SK-N-SH (cell line): Measurements from ENCODE around the gene FAM120A. TPM values are rescaled to one million over a fixed set of nuclear protein-coding genes. Genes with fewer than 3 reads are reported as not detected.

ENCODE experiments used
- CTCF ChIA-PET: fragments of 300-600, 350-600 bp; formaldehyde crosslinking; extraction: SDS; loops from one replicate; lab custom pipeline; 2021; lab: Yijun Ruan, JAX
- POLR2A ChIA-PET: fragments of 350-600 bp; sonication (Branson Sonifier 250); formaldehyde crosslinking; extraction: SDS; loops from one replicate; lab custom pipeline; 2020; ENCODE audit warnings: antibody characterized with exemption, inconsistent platforms; lab: Yijun Ruan, JAX
- DNase-seq: peaks from one replicate; pipeline ENCODE4 v3.0.0; 2012
- H2AFZ ChIP-seq: fragments of 200-600 bp; sonication (generic); 2 replicates; pipeline ENCODE4 v1.8.1; 2016; ENCODE audit warnings: antibody characterized with exemption, mild to moderate bottlenecking, low read depth
- H3F3A ChIP-seq: fragments of 200-600 bp; sonication (generic); replicated peaks from 2 replicates; pipeline ENCODE3; 2016; ENCODE audit warnings: antibody characterized with exemption, mild to moderate bottlenecking; ENCODE audit not compliant: insufficient read depth
- H3K27ac ChIP-seq, 2 experiments: fragments of 200-500 bp in 1 of 2; fragments of 200-600 bp in 1 of 2; sonication (Bioruptor generic) in 1 of 2; sonication (generic), shearing (Covaris generic) in 1 of 2; 2 replicates each; pipeline versions ENCODE4 v1.5.1 to v1.6.1; 2014 to 2016; ENCODE audit warnings: low read depth in 2 of 2, inconsistent platforms in 1 of 2, low read length in 1 of 2, mild to moderate bottlenecking in 1 of 2, mixed read lengths in 1 of 2
- H3K27me3 ChIP-seq: fragments of 200-600 bp; sonication (generic), shearing (Covaris generic); 2 replicates; pipeline ENCODE4 v1.6.1; 2016; ENCODE audit warnings: mixed run types; ENCODE audit not compliant: insufficient read depth
- H3K36me3 ChIP-seq, 2 experiments: fragments of 200-500 bp in 1 of 2; fragments of 200-600 bp in 1 of 2; sonication (Bioruptor generic) in 1 of 2; sonication (generic) in 1 of 2; replicated peaks in 1 of 2; 2 replicates each; pipeline versions ENCODE3 to v1.5.1; 2014 to 2016; ENCODE audit warnings: low read length in 1 of 2, mild to moderate bottlenecking in 1 of 2; ENCODE audit not compliant: insufficient read depth in 2 of 2, control insufficient read depth in 1 of 2
- H3K4me1 ChIP-seq, 2 experiments: fragments of 200-500 bp in 1 of 2; fragments of 200-600 bp in 1 of 2; sonication (Bioruptor generic) in 1 of 2; sonication (generic), shearing (Covaris generic) in 1 of 2; 2 replicates each; pipeline versions ENCODE4 v1.5.1 to v1.6.1; 2014 to 2016; ENCODE audit warnings: low read depth in 1 of 2, low read length in 1 of 2, mixed run types in 1 of 2; ENCODE audit not compliant: insufficient read depth in 2 of 2, control insufficient read depth in 1 of 2
- H3K4me2 ChIP-seq: fragments of 200-600 bp; sonication (generic), shearing (Covaris generic); 2 replicates; pipeline ENCODE4 v1.6.1; 2017; ENCODE audit warnings: mixed run types
- H3K4me3 ChIP-seq, 2 experiments: fragments of 200-500 bp in 1 of 2; fragments of 200-600 bp in 1 of 2; sonication (Bioruptor generic) in 1 of 2; sonication (generic), shearing (Covaris generic) in 1 of 2; 2 replicates each; pipeline versions ENCODE4 v1.5.1 to v1.8.1; 2014 to 2016; ENCODE audit warnings: low read depth in 2 of 2, inconsistent platforms in 1 of 2, low read length in 1 of 2, mild to moderate bottlenecking in 1 of 2, mixed read lengths in 1 of 2, moderate library complexity in 1 of 2
- H3K79me2 ChIP-seq: fragments of 200-600 bp; sonication (generic); 2 replicates; pipeline ENCODE4 v1.8.1; 2017; ENCODE audit warnings: mild to moderate bottlenecking; ENCODE audit not compliant: insufficient read depth
- H3K9ac ChIP-seq: fragments of 200-600 bp; sonication (generic); 2 replicates; pipeline ENCODE4 v1.6.1; 2017; ENCODE audit warnings: mixed run types
- H3K9me2 ChIP-seq: fragments of 200-600 bp; sonication (generic); 2 replicates; pipeline ENCODE4 v1.6.1; 2017; ENCODE audit warnings: mixed run types
- H3K9me3 ChIP-seq: fragments of 200-600 bp; sonication (generic); 2 replicates; pipeline ENCODE4 v1.6.1; 2017; ENCODE audit warnings: mixed run types, mild to moderate bottlenecking, moderate library complexity
- H4K20me1 ChIP-seq: fragments of 200-600 bp; sonication (generic); 2 replicates; pipeline ENCODE4 v1.6.1; 2017; ENCODE audit warnings: mild to moderate bottlenecking, mixed run types; ENCODE audit not compliant: insufficient read depth
- ELF1 ChIP-seq: IDR thresholded peaks from 2 replicates; pipeline ENCODE4 v1.4.0; 2012
- EP300 ChIP-seq, 2 experiments: IDR thresholded peaks; 2 replicates each; pipeline versions ENCODE4 v1.4.0 to v1.6.1; 2012; ENCODE audit warnings: borderline replicate concordance in 1 of 2, low read depth in 1 of 2, low read length in 1 of 2
- EZH2phosphoT487 ChIP-seq: fragments of 200-600 bp; sonication (generic); IDR thresholded peaks from 2 replicates; pipeline ENCODE4 v1.6.1; 2017; ENCODE audit warnings: low read depth, mixed run types, mild to moderate bottlenecking, antibody characterized with exemption, moderate library complexity, borderline replicate concordance
- FOSL2 ChIP-seq: IDR thresholded peaks from 2 replicates; pipeline ENCODE4 v1.4.0; 2012; ENCODE audit warnings: low read depth, mild to moderate bottlenecking, moderate library complexity, borderline replicate concordance
- FOXM1 ChIP-seq: IDR thresholded peaks from 2 replicates; pipeline ENCODE4 v1.4.0; 2012; ENCODE audit warnings: low read depth, mild to moderate bottlenecking
- IRF3 ChIP-seq: fragments of 150-350 bp; IDR thresholded peaks from 2 replicates; pipeline ENCODE4 v1.6.1; 2016; ENCODE audit warnings: mild to moderate bottlenecking, low read depth, low read length
- JUND ChIP-seq: IDR thresholded peaks from 2 replicates; pipeline ENCODE4 v1.4.0; 2012
- MAX ChIP-seq: IDR thresholded peaks from 2 replicates; pipeline ENCODE4 v1.4.0; 2012; ENCODE audit warnings: low read depth
- MEF2A ChIP-seq: IDR thresholded peaks from 2 replicates; pipeline ENCODE4 v1.4.0; 2012; ENCODE audit warnings: low read depth, borderline replicate concordance
- SIN3A ChIP-seq: IDR thresholded peaks from 2 replicates; pipeline ENCODE4 v1.6.1; 2012; ENCODE audit warnings: low read depth, mild to moderate bottlenecking, low read length, moderate library complexity, borderline replicate concordance
- TCF12 ChIP-seq: IDR thresholded peaks from 2 replicates; pipeline ENCODE4 v1.4.0; 2012
- USF2 ChIP-seq: fragments of 150-350 bp; IDR thresholded peaks from 2 replicates; pipeline ENCODE4 v1.6.1; 2017; ENCODE audit warnings: antibody characterized with exemption, low read length, low read depth, borderline replicate concordance
- WGBS: methylation state at CpG from one replicate; pipeline ENCODE4 v1.1.6; 2017; ENCODE audit warnings: low lambda C conversion rate; 5-methylcytosine and 5-hydroxymethylcytosine counted together
- polyA plus RNA-seq, 3 experiments: library from polyadenylated mRNA; depleted of rRNA; stranded (reverse); fragments of >200 nt; gene quantifications; 2 replicates each; pipeline ENCODE4 v1.2.3, GENCODE V29; 2012

The FAM120A gene
- polyA plus RNA-seq, 1 of the 3 experiments (the other 2 are of a cell fraction), result 58.6 TPM

GRCh38 chr9:93593144-93593658 is 141.7 kb downstream of the FAM120A start (continued):
- TF ChIP-seq USF2 (no peak), FOXM1 (no peak), IRF3 (no peak), EZH2phosphoT487 (no peak), TCF12 (no peak)

- no peaks in the 10 kb centered on the region for H3K9me2 ChIP-seq
- CTCF ChIA-PET, result no interaction called here
- H3K36me3 ChIP-seq, result peaks cover 0 to 2% of the 10 kb centered on the region in 2 experiments
- no peak overlapping the region for H3K4me3 ChIP-seq
- H3K4me1 ChIP-seq, result peaks cover 0 to 33% of the 10 kb centered on the region in 2 experiments; a peak in 1 of 4 replicates
- no peak for TF ChIP-seq TCF12
- no peak for TF ChIP-seq FOSL2
- no peak for TF ChIP-seq MAX
- TF ChIP-seq JUND, result no peak
- TF ChIP-seq EZH2phosphoT487, result no peak
- TF ChIP-seq ELF1, result no peak
- H4K20me1 ChIP-seq, result peaks cover 53% of the 10 kb centered on the region
- H3K79me2 ChIP-seq, result peaks cover 54% of the 10 kb centered on the region; the same call in 1 of the 2 replicates
- no peak overlapping the region for H3K4me2 ChIP-seq
- POLR2A ChIA-PET, result no interaction called here
- no peaks in the 10 kb centered on the region for H3K9me3 ChIP-seq
- no peak overlapping the region for H3K27ac ChIP-seq
- H3K27me3 ChIP-seq, result no peaks in the 10 kb centered on the region
- no peak overlapping the region for H2AFZ ChIP-seq
- 79% methylated on average over 7 of the region's 9 CpGs for WGBS
- no peaks in the 10 kb centered on the region for H3F3A ChIP-seq
- no peak for DNase-seq
- H3K9ac ChIP-seq, result no peak overlapping the region
These were observed 142.7 kb downstream of the FAM120A start for GRCh38 chr9:93594041-93594756.

- 92% methylated on average over 5 of the region's 5 CpGs for WGBS
- DNase-seq, result no peak
- TF ChIP-seq EP300 (IDR thresholded peaks at IDR 0.05; ENCODE audit: borderline replicate concordance in 1 of 2, low read depth in 1 of 2, low read length in 1 of 2) (no peak), SIN3A (no peak), MEF2A (no peak)
These were observed 144.0 kb downstream of the FAM120A start for GRCh38 chr9:93595461-93595860.

More at GRCh38 chr9:93595461-93595860, 144.0 kb downstream of the FAM120A start:
- ChIA-PET CTCF (no interaction called here), POLR2A (no interaction called here)
- no peak overlapping the region for H3K4me2 ChIP-seq
- no peaks in the 10 kb centered on the region for H3K9me2 ChIP-seq
- H3K4me1 ChIP-seq, result peaks cover 0 to 29% of the 10 kb centered on the region in 2 experiments; a peak in 1 of 4 replicates
- H2AFZ ChIP-seq, result no peak overlapping the region
- peaks cover 44% of the 10 kb centered on the region; the same call in 1 of the 2 replicates for H3K79me2 ChIP-seq
- H4K20me1 ChIP-seq, result peaks cover 45% of the 10 kb centered on the region
- H3K9ac ChIP-seq, result no peak overlapping the region
- H3K9me3 ChIP-seq, result no peaks in the 10 kb centered on the region
- H3K36me3 ChIP-seq, result peaks cover 0 to 2% of the 10 kb centered on the region in 2 experiments
- no peak overlapping the region for H3K4me3 ChIP-seq
- no peaks in the 10 kb centered on the region for H3K27me3 ChIP-seq
- H3K27ac ChIP-seq, result no peak overlapping the region
- H3F3A ChIP-seq, result no peaks in the 10 kb centered on the region
